ENCODE data around the gene MAGEB17. TPM values are rescaled to one million over a fixed set of nuclear protein-coding genes. Genes with fewer than 3 reads are reported as not detected.

MAGEB17 gene, protein sequence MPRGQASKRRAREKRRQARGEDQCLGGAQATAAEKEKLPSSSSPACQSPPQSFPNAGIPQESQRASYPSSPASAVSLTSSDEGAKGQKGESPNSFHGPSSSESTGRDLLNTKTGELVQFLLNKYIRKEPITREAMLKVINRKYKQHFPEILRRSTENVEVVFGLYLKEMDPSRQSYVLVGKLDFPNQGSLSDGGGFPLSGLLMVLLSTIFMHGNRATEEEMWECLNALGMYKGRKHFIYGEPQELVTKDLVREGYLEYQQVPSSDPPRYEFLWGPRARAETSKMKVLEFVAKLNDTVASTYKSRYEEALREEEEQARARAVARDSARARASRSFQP
- not detected in 2 replicates for total RNA-seq (2014; rRNA removed; shearing (Covaris generic); ENCODE audit: low replicate concordance)

DNA sequence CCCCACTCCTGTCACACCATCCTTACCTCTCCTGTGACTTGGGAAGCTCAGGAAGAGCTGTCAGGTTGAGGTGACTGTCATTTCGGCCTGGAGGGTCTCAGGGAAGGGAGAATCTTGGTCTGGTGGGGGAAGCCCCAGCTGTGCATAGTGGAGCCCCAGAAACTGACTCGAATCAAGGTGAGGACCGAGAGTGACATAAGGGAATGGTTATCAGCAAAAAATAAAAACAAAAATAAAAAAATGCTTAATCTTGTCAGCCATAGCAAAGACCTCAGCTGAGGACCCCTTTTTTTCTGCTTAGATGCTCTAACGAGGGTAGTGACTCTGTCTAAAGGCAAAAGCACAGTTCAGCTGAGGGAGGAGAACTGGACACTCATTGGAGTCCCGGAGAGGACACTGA, at the start of gene MAGEB17:
TSS of gene MAGEB17 (plus strand) at position 301 of the 400 bp plus-strand sequence. CDS start 2,902 bp downstream, outside the sequence.
- Histone ChIP-seq H3K36me3 (no peaks in the 10 kb centered on the region), H3K9me3 (no peaks in the 10 kb centered on the region), H3K4me3 (no peak within 1 kb of the TSS), H3K27me3 (no peaks in the 10 kb centered on the region)
- DNase-seq: no peak

DNA sequence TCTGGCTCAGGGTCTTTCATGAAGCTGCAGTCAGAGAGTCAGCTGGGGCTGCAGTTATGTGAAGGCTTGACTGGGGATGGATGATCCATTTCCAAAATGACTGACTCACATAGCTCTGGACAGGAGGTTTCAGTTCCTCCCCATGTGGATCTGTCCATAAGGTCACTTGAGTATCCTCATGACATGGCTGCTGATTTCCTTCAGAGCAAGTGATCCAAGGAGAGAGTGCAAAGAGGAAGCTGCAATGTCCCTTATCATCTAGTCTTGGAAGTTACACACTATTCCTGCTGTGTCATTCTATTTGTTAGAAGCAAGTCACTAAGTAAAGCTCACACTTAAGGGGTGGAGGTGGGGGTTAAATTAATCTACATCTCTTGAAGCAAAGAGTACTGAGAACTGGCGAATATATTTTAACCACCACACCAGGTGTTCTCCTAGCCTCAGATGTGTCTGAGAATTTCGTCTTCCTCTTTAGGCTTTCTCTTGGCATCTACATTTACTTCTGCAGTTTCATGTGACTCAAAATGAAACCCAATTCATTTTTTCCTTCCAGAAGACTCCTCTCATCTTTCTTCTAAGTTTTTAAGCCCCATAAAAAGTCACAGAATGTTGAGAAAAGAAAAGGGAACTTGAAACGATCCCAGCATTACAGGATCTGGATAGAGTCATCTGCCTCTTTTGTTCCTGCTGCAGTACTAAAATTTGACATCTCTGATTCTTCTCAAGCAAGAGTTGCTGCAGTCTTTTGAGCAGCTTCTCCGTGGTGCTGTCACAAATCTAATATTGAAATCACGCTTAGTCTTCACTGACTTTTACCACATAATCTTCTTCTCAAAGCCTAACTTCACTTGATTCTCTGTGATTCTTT, 47.7 kb upstream of the MAGEB17 start:
- H3K27me3 ChIP-seq: no peaks in the 10 kb centered on the region
- no peak overlapping the region for H3K4me3 ChIP-seq
- no peak for DNase-seq
- no peaks in the 10 kb centered on the region for H3K36me3 ChIP-seq
- no peaks in the 10 kb centered on the region for H3K9me3 ChIP-seq

DNA sequence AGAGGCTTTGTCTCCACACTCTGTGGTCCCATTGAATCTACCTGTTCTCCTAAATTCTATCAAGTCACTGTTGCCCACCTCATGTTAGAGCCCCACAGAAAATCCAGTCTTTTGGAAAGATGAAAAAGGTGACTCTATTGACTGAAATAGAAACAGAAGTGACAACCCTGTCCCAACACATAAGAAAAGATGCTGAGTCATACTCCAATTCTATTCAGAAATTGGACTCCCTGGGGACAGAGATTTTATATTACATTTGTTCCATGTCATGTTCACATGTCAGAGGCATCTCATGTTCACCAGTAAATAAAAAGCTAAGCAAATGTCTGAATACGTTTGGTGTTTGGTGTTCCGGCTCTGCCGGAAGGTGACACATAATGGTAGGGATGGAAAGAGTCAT, 46.9 kb upstream of the MAGEB17 start:
- H3K4me3 ChIP-seq: no peak overlapping the region
- H3K9me3 ChIP-seq: no peaks in the 10 kb centered on the region
- H3K27me3 ChIP-seq: no peaks in the 10 kb centered on the region
- no peaks in the 10 kb centered on the region for H3K36me3 ChIP-seq
- DNase-seq: no peak

DNA sequence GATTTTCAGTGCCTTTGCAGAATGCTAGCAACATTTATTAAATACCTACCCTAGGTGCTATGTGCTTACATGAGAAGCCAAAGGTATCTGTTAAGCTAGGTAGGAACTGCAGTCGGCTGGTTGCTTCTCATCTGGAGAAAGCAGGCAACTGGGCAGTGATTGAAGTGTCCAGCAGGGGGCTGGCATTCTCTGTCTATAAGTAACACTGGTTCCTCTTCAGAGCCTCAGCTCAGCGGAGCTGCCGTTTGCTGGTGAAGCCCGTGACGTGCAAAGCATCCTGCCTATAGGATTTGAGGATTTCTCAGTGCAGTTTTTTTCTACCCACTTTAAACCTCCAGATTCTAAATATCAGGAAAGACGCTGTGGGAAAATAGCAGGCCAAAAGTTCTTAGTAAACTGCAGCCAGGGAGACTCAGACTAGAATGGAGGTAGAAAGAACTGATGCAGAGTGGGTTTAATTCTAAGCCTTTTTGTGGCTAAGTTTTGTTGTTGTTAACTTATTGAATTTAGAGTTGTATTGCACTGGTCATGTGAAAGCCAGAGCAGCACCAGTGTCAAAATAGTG, 44.0 kb upstream of the MAGEB17 start, which contains the start of gene GRPR:
TSS of gene GRPR (plus strand) at position 344 of the 565 bp plus-strand sequence. CDS start 389 bp downstream, outside the sequence.
- H3K27me3 ChIP-seq: no peaks in the 10 kb centered on the region
- DNase-seq: peak; percentile 84
- H3K9me3 ChIP-seq: no peaks in the 10 kb centered on the region
- H3K36me3 ChIP-seq: no peaks in the 10 kb centered on the region
- no peak within 1 kb of the TSS for H3K4me3 ChIP-seq

DNA sequence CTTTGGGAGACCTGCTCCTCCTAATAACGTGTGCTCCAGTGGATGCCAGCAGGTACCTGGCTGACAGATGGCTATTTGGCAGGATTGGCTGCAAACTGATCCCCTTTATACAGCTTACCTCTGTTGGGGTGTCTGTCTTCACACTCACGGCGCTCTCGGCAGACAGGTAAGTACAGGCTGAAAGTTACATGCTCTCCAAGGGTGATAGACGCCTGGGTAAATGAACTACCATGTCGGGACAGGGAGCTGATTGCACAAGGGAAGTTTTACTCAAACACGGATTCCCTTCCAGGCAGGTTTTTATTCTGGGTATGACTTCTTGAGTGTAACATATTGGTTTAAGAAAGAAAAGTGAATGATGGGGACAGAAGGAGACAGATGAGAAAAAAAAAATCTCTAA, 43.1 kb upstream of the MAGEB17 start:
- DNase-seq: no peak
- H3K27me3 ChIP-seq: no peaks in the 10 kb centered on the region
- no peaks in the 10 kb centered on the region for H3K9me3 ChIP-seq

DNA sequence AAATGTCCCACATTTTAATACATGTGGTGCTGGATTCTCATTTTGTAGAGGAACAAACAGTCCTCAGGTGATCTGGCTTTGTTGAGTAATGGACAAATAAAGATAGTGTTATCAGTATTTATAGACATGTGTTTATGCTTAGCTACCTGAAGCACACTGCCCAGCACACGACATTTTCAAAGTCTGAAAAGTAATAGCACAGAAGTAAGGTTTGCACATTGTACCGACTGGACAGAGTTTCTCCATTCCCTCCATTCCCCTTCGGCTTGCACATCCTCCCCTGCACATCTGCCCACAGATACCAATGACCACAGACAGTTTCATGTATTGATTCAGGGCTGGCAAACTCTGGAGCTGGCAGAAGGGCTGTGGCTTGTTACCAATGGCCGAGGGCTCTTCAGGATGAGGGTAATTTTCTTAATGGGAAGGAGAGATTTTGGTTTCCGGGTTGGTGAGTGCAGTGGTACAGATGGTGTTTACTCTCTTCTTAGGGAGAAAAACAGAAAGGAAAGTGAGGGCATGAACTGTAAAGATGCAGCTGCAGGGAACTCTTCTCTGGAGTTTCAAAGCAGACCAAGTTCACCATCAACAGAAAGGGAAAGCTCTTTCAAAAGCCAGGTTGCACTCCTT, 41.6 kb upstream of the MAGEB17 start:
- H3K27me3 ChIP-seq: no peaks in the 10 kb centered on the region

More for the DNA sequence above, 43.1 kb upstream of the MAGEB17 start:
- Histone ChIP-seq H3K4me3 (no peak overlapping the region), H3K36me3 (no peaks in the 10 kb centered on the region)

DNA sequence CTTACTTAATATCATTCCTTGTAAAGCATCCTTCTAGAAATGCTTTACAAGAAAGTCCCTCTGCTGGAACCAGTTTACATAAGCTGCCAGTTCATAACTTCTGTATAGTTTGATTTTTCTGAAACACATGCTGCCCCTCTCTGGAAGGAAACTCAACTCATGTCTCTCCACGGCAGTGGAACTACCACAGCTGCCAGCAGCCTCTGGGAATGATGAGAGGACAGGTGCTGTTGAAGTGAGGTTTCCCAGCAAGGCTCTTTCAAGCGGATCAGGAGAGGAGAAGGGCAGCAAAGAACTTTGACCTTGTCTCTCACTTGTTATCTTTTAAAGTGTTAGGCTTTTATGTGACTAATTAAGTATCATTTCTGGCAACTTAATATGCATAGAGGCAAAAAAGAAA, 36.6 kb upstream of the MAGEB17 start:
- Histone ChIP-seq H3K36me3 (no peaks in the 10 kb centered on the region), H3K27me3 (no peaks in the 10 kb centered on the region)
- no peak for DNase-seq

More for the DNA sequence above, 41.6 kb upstream of the MAGEB17 start:
- Histone ChIP-seq H3K36me3 (no peaks in the 10 kb centered on the region), H3K9me3 (no peaks in the 10 kb centered on the region), H3K4me3 (peak overlapping the region; percentile 15)
- DNase-seq: peak; percentile 3

DNA sequence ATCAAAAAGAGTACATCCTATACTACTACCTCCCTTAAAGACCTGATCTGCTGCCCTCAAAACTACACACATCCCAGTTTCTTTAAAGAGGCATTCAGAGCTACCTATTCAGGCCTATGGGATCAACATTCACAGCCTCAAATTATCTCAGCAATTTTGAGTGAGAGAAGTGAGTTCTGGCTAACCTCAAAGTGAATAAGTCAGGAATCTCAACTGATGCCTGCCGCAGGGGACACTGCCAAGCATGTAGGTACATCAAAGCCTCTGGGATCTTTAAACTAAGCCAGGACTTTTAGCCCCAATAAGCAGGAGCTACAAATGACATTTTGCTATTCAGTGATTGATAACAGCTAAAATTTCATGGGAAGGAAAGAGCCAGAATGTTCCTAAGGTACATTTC, 32.3 kb upstream of the MAGEB17 start:
- no peaks in the 10 kb centered on the region for H3K27me3 ChIP-seq

More for the DNA sequence above, 36.6 kb upstream of the MAGEB17 start:
- no peaks in the 10 kb centered on the region for H3K9me3 ChIP-seq
- H3K4me3 ChIP-seq: no peak overlapping the region

DNA sequence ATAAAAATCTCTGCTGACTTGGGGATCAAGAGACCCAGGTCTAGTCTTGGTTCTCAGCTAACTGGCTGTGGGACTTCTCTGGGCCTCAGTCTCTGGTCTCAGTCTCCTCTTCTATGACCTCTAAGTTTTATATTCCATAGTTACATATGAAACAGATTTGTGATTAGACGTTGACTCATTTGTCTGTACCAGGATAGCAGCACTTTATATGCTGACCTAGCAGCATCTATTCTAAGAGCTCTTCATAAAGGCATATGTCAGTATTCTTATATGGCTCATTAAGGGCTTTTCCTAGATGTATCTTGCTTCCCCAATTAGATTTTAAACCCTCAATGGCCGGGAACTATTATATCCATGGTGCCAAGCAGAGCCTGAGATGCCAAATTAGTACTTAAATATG, 31.2 kb upstream of the MAGEB17 start:
- H3K27me3 ChIP-seq: no peaks in the 10 kb centered on the region
- DNase-seq: no peak

More for the DNA sequence above, 32.3 kb upstream of the MAGEB17 start:
- no peaks in the 10 kb centered on the region for H3K36me3 ChIP-seq
- no peaks in the 10 kb centered on the region for H3K9me3 ChIP-seq
- no peak overlapping the region for H3K4me3 ChIP-seq
- no peak for DNase-seq

DNA sequence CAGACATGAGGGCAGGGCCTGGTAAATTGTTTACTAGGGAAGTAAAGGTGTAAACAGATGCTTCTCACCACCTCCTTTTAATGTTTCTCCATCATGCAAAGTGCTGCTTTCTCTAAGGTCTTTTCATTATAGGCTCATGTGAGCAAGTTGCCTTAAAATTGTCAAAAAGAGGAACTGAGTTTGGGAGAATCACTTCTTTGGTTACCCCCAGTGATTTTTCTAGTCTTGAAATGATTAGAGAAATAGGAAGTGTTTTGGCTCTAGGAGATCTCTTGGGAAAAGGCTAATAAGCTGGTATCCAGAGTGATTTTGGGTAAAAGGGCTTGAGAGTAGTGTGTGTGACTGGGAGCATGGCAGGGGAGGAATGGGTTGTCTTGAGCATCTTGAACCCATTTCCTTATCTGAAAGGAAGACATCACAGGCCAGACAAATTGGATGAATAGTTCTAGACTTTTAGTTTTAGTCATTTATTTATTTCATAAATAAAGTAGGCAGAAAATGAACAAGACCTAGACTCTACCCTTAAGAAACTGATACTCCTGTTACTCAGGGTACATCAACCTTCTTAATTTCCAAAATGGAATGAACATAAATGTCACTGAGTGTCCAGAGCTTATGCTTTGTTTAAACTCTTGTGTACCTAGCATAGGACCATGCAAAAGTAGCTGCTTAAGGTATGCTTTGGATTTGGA, 29.7 kb upstream of the MAGEB17 start:
- no peaks in the 10 kb centered on the region for H3K36me3 ChIP-seq
- H3K9me3 ChIP-seq: no peaks in the 10 kb centered on the region
- no peak overlapping the region for H3K4me3 ChIP-seq
- no peaks in the 10 kb centered on the region for H3K27me3 ChIP-seq
- DNase-seq: no peak

More for the DNA sequence above, 31.2 kb upstream of the MAGEB17 start:
- Histone ChIP-seq H3K36me3 (no peaks in the 10 kb centered on the region), H3K4me3 (no peak overlapping the region), H3K9me3 (no peaks in the 10 kb centered on the region)

DNA sequence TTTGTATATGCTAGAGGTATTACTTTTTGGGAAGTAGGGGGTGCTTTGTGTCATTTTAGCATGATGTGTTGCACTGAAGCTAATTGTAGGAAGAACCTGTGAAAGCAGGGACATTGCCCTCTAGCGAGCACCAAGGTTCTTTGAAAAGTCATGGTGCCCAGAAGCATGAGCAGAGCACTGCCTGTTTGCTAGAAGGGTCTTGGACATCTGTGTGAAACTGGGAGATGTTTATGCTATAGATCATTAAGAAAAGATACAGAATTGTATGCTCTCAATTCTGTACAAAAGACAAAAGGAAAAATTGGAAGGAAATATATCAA, 29.2 kb upstream of the MAGEB17 start:
- DNase-seq: no peak
- Histone ChIP-seq H3K36me3 (no peaks in the 10 kb centered on the region), H3K4me3 (no peak overlapping the region), H3K9me3 (no peaks in the 10 kb centered on the region), H3K27me3 (no peaks in the 10 kb centered on the region)

DNA sequence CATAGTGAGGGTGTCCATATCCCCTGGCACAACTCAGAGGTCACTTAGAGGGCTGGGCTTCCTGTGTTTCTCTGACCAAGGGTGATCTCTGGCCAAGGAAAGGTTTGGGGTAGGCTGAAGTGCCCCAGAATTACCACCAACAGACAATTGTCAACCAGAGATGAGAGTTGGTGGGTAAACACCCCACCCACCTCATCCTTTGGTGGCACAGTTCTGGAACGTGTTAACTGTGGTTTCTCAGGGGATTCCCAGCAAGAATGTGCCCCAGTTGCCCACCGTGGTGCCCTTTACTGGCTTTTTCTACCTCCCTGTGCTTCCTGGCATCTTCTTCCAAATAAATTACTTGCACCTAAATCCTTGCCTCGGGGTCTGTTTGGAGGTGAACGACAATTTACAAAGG, 26.8 kb upstream of the MAGEB17 start:
- Histone ChIP-seq H3K27me3 (no peaks in the 10 kb centered on the region), H3K4me3 (no peak overlapping the region), H3K36me3 (no peaks in the 10 kb centered on the region), H3K9me3 (no peaks in the 10 kb centered on the region)
- no peak for DNase-seq

DNA sequence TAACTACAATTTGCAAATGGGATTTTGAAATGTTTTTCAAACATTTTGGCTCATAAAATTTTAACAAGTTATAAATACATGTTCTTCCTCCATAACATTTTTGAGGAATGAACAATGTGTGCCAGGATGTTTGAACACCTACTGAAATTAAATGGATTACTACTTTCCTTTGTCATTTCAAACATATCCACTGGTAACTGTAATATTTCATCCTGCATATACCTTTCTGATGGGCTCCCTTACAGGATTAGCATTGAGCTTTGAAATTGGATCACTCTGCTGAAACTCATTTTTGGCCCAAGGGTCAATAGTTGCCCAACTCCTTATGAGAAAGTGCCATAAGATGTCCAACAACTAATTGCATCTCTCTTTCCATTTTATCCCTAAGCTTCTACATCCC, 26.3 kb upstream of the MAGEB17 start:
- H3K36me3 ChIP-seq: no peaks in the 10 kb centered on the region
- no peak overlapping the region for H3K4me3 ChIP-seq
- H3K27me3 ChIP-seq: no peaks in the 10 kb centered on the region
- DNase-seq: no peak
- no peaks in the 10 kb centered on the region for H3K9me3 ChIP-seq

DNA sequence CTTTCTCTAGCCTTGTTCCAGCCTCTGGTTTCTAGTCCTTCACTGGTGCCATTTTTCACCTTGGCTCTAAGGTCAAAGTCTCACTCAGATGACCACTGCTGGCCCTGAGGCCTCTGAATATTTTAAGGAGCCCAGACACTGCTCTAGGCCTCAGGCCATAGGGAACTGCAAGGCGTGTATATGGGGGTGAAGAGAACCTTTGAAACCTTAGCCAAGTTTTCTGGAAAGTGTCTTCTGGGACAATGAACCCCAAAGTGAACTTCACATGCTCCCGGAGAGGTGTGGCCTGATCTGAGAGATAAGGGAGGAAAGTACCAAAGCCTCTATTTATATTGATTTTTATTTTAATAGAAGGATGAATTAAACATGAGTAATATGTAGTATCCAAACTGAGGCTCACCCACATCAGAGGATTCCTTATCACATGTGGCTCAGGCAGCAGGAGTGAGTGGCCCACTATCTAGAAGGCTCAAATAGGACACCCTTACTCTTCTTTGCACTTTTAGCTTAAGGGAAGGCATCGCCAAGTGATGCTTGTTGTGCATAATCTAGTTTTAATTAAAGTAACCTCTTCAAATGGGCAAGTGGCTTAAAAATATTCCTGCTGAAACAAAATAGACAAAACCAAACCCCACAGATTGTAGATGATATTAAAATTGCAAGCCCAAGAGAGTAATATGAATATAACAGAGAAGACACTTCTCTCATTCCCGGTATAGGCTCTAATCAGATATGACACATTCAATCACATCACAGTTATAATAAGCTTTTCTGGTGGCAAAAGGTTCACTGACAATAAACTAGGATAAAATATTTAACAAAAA, 25.6 kb upstream of the MAGEB17 start:
- Histone ChIP-seq H3K36me3 (no peaks in the 10 kb centered on the region), H3K9me3 (no peaks in the 10 kb centered on the region), H3K27me3 (no peaks in the 10 kb centered on the region), H3K4me3 (no peak overlapping the region)
- no peak for DNase-seq

DNA sequence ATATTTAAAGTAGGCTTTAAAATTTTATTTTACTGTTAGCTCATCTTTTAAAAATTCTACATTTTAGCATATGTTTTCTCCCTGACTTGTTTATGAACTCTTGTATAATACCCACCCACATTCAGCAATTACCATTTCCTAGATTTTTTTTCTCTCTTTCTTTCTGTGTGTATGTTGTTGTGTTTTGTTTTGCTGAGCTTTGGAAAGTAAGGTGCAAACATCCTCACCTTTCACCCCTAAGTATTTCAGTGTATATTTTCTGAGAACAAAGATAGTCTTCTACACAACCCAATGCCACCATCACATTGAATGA, 25.1 kb upstream of the MAGEB17 start:
- Histone ChIP-seq H3K9me3 (no peaks in the 10 kb centered on the region), H3K4me3 (no peak overlapping the region), H3K27me3 (no peaks in the 10 kb centered on the region), H3K36me3 (no peaks in the 10 kb centered on the region)
- DNase-seq: no peak

DNA sequence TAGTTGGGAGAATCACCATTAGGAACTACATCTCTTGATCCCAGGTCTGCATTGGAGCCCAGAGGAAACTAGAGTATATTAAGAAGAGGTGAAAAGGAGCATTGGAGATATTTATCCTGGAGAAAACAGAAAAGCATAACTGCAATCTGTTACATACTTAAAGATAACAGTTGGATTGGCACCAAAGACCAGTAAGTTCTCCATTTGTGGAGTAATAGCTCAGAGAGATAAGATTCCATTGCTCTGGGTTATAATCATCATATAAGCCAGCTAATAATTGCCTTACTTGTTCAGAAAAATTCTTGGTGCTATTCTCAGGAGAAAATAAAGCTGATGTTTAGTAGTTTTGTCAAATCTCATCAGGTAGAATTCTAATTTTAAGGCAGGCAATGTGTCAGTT, 23.3 kb upstream of the MAGEB17 start:
- Histone ChIP-seq H3K36me3 (no peaks in the 10 kb centered on the region), H3K9me3 (no peaks in the 10 kb centered on the region), H3K4me3 (no peak overlapping the region), H3K27me3 (no peaks in the 10 kb centered on the region)
- no peak for DNase-seq

Measured in MG63 (cell line).